K562 (cell line): ENCODE measurements around the gene ADAM19. TPM values are rescaled to one million over a fixed set of nuclear protein-coding genes. Genes with fewer than 3 reads are reported as not detected.

Source experiments
- ATAC-seq: fragments of 200-7000 bp; cut with Tn5 transposase; 3 replicates; pipeline ENCODE4 v1.9.1; 2020; ENCODE audit warnings: moderate library complexity
- BruUV-seq: library from RNA; stranded (reverse); fragments of 400-500 nt; replicated peaks from 2 replicates; lab custom pipeline; 2021; lab: Mats Ljungman, UMichigan
- CTCF ChIA-PET: fragments of 300-600 bp; formaldehyde crosslinking; extraction: SDS; loops from one replicate; lab custom pipeline; 2021; ENCODE audit warnings: low intra/inter-chr PET ratio; lab: Yijun Ruan, JAX
- POLR2A ChIA-PET: fragments of 300-600, 350-650 bp; sonication (Branson Sonifier 250); formaldehyde crosslinking; extraction: SDS; loops from one replicate; lab custom pipeline; 2021; ENCODE audit warnings: antibody characterized with exemption, inconsistent platforms; lab: Yijun Ruan, JAX
- DNase-seq, 4 experiments: peaks; one replicate each; pipeline versions ENCODE4 v3.0.0 to v3.0.0-alpha.2; 2011 to 2018; ENCODE audit warnings: low spot score in 3 of 4, mixed read lengths in 3 of 4; ENCODE audit errors: extremely low read depth in 1 of 4
- FAIRE-seq: peaks from 2 replicates; lab custom pipeline; 2011; peaks lifted over from hg19 to GRCh38; lab: Jason Lieb, UNC
- H2AFZ ChIP-seq: 2 replicates; pipeline ENCODE4 v1.6.0; 2011; ENCODE audit warnings: low read depth, low read length, control low read depth, inconsistent platforms
- H3K27ac ChIP-seq: fragments of 200-600 bp; 3 replicates; pipeline ENCODE4 v1.8.0; 2011; ENCODE audit warnings: low read depth, mild to moderate bottlenecking, control low read depth, inconsistent platforms, low read length, moderate library complexity, mixed read lengths; ENCODE audit errors: extremely low read depth
- H3K27me3 ChIP-seq, 2 experiments: fragments of 300-600 bp in 1 of 2; 2 replicates in 1 of 2; 3 replicates in 1 of 2; pipeline versions ENCODE4 v1.6.0 to v1.8.0; 2011; ENCODE audit warnings: inconsistent platforms in 2 of 2, low read length in 2 of 2, mild to moderate bottlenecking in 1 of 2, mixed read lengths in 1 of 2, moderate library complexity in 1 of 2; ENCODE audit not compliant: control insufficient read depth in 2 of 2, insufficient read depth in 2 of 2
- H3K36me3 ChIP-seq: fragments of 300-600 bp; 3 replicates; pipeline ENCODE4 v1.8.0; 2011; ENCODE audit warnings: mild to moderate bottlenecking, low read length, inconsistent platforms; ENCODE audit not compliant: control insufficient read depth, insufficient read depth
- H3K4me1 ChIP-seq, 2 experiments: fragments of 200-600 bp in 1 of 2; replicated peaks in 1 of 2; 2 replicates in 1 of 2; 3 replicates in 1 of 2; pipeline versions ENCODE4 v1.5.1 to v1.8.0; 2011; ENCODE audit warnings: inconsistent platforms in 2 of 2, low read length in 2 of 2, mild to moderate bottlenecking in 1 of 2, mixed read lengths in 1 of 2, moderate library complexity in 1 of 2; ENCODE audit not compliant: control insufficient read depth in 2 of 2, insufficient read depth in 2 of 2
- H3K4me2 ChIP-seq: 2 replicates; pipeline ENCODE4 v1.6.1; 2011; ENCODE audit warnings: low read length, control low read depth, inconsistent platforms, mixed read lengths; ENCODE audit not compliant: insufficient read depth
- H3K4me3 ChIP-seq: fragments of 200-600 bp; sonication (generic), shearing (Covaris generic); 2 replicates; pipeline ENCODE4 v1.5.1; 2016; ENCODE audit warnings: control low read depth, inconsistent platforms
- H3K79me2 ChIP-seq: fragments of 200-600 bp; 3 replicates; pipeline ENCODE4 v1.8.0; 2011; ENCODE audit warnings: low read length, inconsistent platforms; ENCODE audit not compliant: control insufficient read depth, insufficient read depth
- H3K9ac ChIP-seq, 2 experiments: 2 replicates each; pipeline versions ENCODE4 v1.6.0 to v1.6.1; 2011; ENCODE audit warnings: low read depth in 2 of 2, low read length in 2 of 2, control low read depth in 1 of 2, inconsistent platforms in 1 of 2, mild to moderate bottlenecking in 1 of 2, mixed read lengths in 1 of 2; ENCODE audit not compliant: insufficient read depth in 1 of 2
- H3K9me1 ChIP-seq: one replicate; pipeline ENCODE4 v1.6.0; 2011; ENCODE audit warnings: inconsistent platforms, mild to moderate bottlenecking, low read length, moderate library complexity; ENCODE audit not compliant: control insufficient read depth, insufficient read depth
- H3K9me3 ChIP-seq: replicated peaks from 2 replicates; pipeline ENCODE4 v1.5.1; 2011; ENCODE audit warnings: low read depth, low read length, inconsistent platforms; ENCODE audit not compliant: control insufficient read depth, insufficient read depth
- H4K20me1 ChIP-seq: replicated peaks from 2 replicates; pipeline ENCODE4 v1.6.1; 2011; ENCODE audit warnings: low read length, inconsistent platforms, mixed read lengths; ENCODE audit not compliant: control insufficient read depth, insufficient read depth
- ESRRA ChIP-seq: fragments of 450-650 bp; IDR thresholded peaks from 2 replicates; pipeline ENCODE4 v1.6.1; 2014; ENCODE audit warnings: low read depth, mild to moderate bottlenecking, moderate library complexity, borderline replicate concordance
- HMBOX1 ChIP-seq: sonication (generic); IDR thresholded peaks from 2 replicates; pipeline ENCODE4 v1.6.1; 2016
- NKRF ChIP-seq: fragments of 450-650 bp; IDR thresholded peaks from 2 replicates; pipeline ENCODE4 v1.6.1; 2016; ENCODE audit warnings: borderline replicate concordance
- POLR2B ChIP-seq: fragments of 450-650 bp; IDR thresholded peaks from 2 replicates; pipeline ENCODE4 v1.6.1; 2018; ENCODE audit warnings: low read depth; ENCODE audit not compliant: partially characterized antibody
- TCF3 ChIP-seq: sonication (generic); formaldehyde crosslinking; IDR thresholded peaks from 2 replicates; pipeline ENCODE4 v1.4.0; 2020; ENCODE audit warnings: mild to moderate bottlenecking, missing genetic modification reagents
- ZBED1 ChIP-seq: IDR thresholded peaks from 2 replicates; pipeline ENCODE4 v1.6.1; 2014
- ZC3H4 ChIP-seq: sonication (generic); formaldehyde crosslinking; IDR thresholded peaks from 2 replicates; pipeline ENCODE4 v1.9.0; 2021; ENCODE audit warnings: missing genetic modification reagents, borderline replicate concordance
- ZNF133 ChIP-seq: fragments of 250-450 bp; sonication (Bioruptor Pico); IDR thresholded peaks from 2 replicates; pipeline ENCODE4 v1.4.0; 2020; ENCODE audit warnings: mild to moderate bottlenecking
- WGBS: fragments of 100-300 bp; shearing (Covaris generic); methylation state at CpG from one replicate; pipeline ENCODE4 v1.1.6; 2016; ENCODE audit warnings: low coverage, mixed read lengths; ENCODE audit not compliant: insufficient coverage; ENCODE audit errors: missing lambda C conversion rate; 5-methylcytosine and 5-hydroxymethylcytosine counted together
- in situ Hi-C: fragments of 300-500 bp; cut with MboI; formaldehyde crosslinking; loops from 4 replicates; pipeline ENCODE4 v1.15.0; 2018; ENCODE audit warnings: inconsistent platforms, mixed read lengths
- intact Hi-C: fragments of 100-400 bp; cut with micrococcal nuclease; formaldehyde crosslinking; loops from 2 replicates; pipeline ENCODE4 v1.14.2; 2022
- polyA plus RNA-seq, 8 experiments: library from polyadenylated mRNA; depleted of rRNA in 4 of 8; stranded (reverse) in 5 of 8; unstranded in 3 of 8; fragments of >200 nt; fragmentation: Nextera tagmentation in 2 of 8; fragmentation: Illumina TruSeq in 1 of 8; extraction: Ambion mirVana in 2 of 8; extraction: Trizol in 1 of 8; gene quantifications; 2 replicates each; pipeline versions ENCODE4 v1.2.1 to v1.2.3, GENCODE V29; 2011 to 2014; ENCODE audit warnings: inconsistent platforms in 1 of 8, missing spikeins in 1 of 8
- total RNA-seq, 7 experiments: library from RNA; depleted of rRNA in 6 of 7; stranded (reverse); fragments of >200 nt in 6 of 7; fragmentation: Illumina TruSeq in 2 of 7; extraction: Trizol in 2 of 7; gene quantifications; 2 replicates each; pipeline versions ENCODE4 v1.2.1 to v1.2.3, GENCODE V29; 2011 to 2021; ENCODE audit warnings: low replicate concordance in 1 of 7

Gene ADAM19
- total and polyA plus RNA-seq, 9 of the 15 experiments (the other 6 are each of a cell fraction or from before 2014, with no cell fraction given): 0.11 to 1.1 (median 0.43) TPM

GRCh38 chr5:157596487-157596886, 20.9 kb upstream of the ADAM19 start:
- no peak overlapping the region for H3K4me2 ChIP-seq
- H3K79me2 ChIP-seq: no peaks in the 10 kb centered on the region
- H3K36me3 ChIP-seq: no peaks in the 10 kb centered on the region
- H3K27me3 ChIP-seq: no peaks in the 10 kb centered on the region
- no TSS peak for BruUV-seq
- 0 out of 3 replicates have a peak, but pooled peaks have one; percentile 34 for ATAC-seq
- TF ChIP-seq ZBED1: no peak
- TF ChIP-seq HMBOX1: peak; percentile 28; the same call in 1 of the 2 replicates
- 16% methylated on average over 5 of the region's 5 CpGs for WGBS
- intact Hi-C loops: no loop called here
- no peak for FAIRE-seq
- H3K4me1 ChIP-seq: no peaks in the 10 kb centered on the region; a peak in 2 of 5 replicates
- ChIA-PET CTCF (no interaction called here), POLR2A (interaction anchor here (1.3 kb wide), 1 partner anchor 11 kb away, joined by 3 read pairs; no protein-coding TSS in a partner anchor)
- H3K4me3 ChIP-seq: no peak overlapping the region
- no peaks in the 10 kb centered on the region for H3K9me3 ChIP-seq
- H2AFZ ChIP-seq: no peak overlapping the region
- in situ Hi-C loops: no loop called here
- DNase-seq: no peak
- H3K9me1 ChIP-seq: no peaks in the 10 kb centered on the region
- no peak overlapping the region for H3K27ac ChIP-seq
- H4K20me1 ChIP-seq: no peaks in the 10 kb centered on the region
- H3K9ac ChIP-seq: no peak overlapping the region

GRCh38 chr5:157594675-157595459, 19.3 kb upstream of the ADAM19 start:
- H3K4me1 ChIP-seq: no peaks in the 10 kb centered on the region; a peak in 1 of 5 replicates
- no peak overlapping the region for H3K9ac ChIP-seq
- H2AFZ ChIP-seq: no peak overlapping the region
- in situ Hi-C loops (no loop called here), intact Hi-C loops (no loop called here)
- TF ChIP-seq ZNF133 (CRISPR knock-in tag) (no peak), ESRRA (peak; percentile 65), ZC3H4 (CRISPR knock-in tag) (no peak), POLR2B (no peak), NKRF (no peak), TCF3 (CRISPR knock-in tag) (no peak)
- ChIA-PET POLR2A (interaction anchor here (0.6 to 1.1 kb wide), 3 partner anchors 10 to 169 kb away, joined by 3 read pairs; no protein-coding TSS in a partner anchor), CTCF (no interaction called here)
- H3K9me1 ChIP-seq: no peaks in the 10 kb centered on the region
- H3K4me2 ChIP-seq: no peak overlapping the region
- H4K20me1 ChIP-seq: no peaks in the 10 kb centered on the region
- ATAC-seq (no peak), FAIRE-seq (no peak), DNase-seq (no peak)
- H3K27ac ChIP-seq: no peak overlapping the region
- no peaks in the 10 kb centered on the region for H3K27me3 ChIP-seq
- H3K36me3 ChIP-seq: no peaks in the 10 kb centered on the region
- H3K79me2 ChIP-seq: no peaks in the 10 kb centered on the region
- 0% methylated on average over 1 of the region's 2 CpGs for WGBS
- no TSS peak for BruUV-seq
- no peaks in the 10 kb centered on the region for H3K9me3 ChIP-seq
- no peak overlapping the region for H3K4me3 ChIP-seq
